K562 (cell line): ENCODE data around the gene PRKCSH. TPM values are rescaled to one million over a fixed set of nuclear protein-coding genes. Genes with fewer than 3 reads are reported as not detected.

Source experiments
- ATAC-seq: fragments of 200-7000 bp; cut with Tn5 transposase; 3 replicates; pipeline ENCODE4 v1.9.1; 2020; ENCODE audit warnings: moderate library complexity
- BruUV-seq: library from RNA; stranded (reverse); fragments of 400-500 nt; replicated peaks from 2 replicates; lab custom pipeline; 2021; lab: Mats Ljungman, UMichigan
- CTCF ChIA-PET: fragments of 300-600 bp; formaldehyde crosslinking; extraction: SDS; loops from one replicate; lab custom pipeline; 2021; ENCODE audit warnings: low intra/inter-chr PET ratio; lab: Yijun Ruan, JAX
- POLR2A ChIA-PET: fragments of 300-600, 350-650 bp; sonication (Branson Sonifier 250); formaldehyde crosslinking; extraction: SDS; loops from one replicate; lab custom pipeline; 2021; ENCODE audit warnings: antibody characterized with exemption, inconsistent platforms; lab: Yijun Ruan, JAX
- DNase-seq, 4 experiments: peaks; one replicate each; pipeline versions ENCODE4 v3.0.0 to v3.0.0-alpha.2; 2011 to 2018; ENCODE audit warnings: low spot score in 3 of 4, mixed read lengths in 3 of 4; ENCODE audit errors: extremely low read depth in 1 of 4
- FAIRE-seq: peaks from 2 replicates; lab custom pipeline; 2011; peaks lifted over from hg19 to GRCh38; lab: Jason Lieb, UNC
- H2AFZ ChIP-seq: 2 replicates; pipeline ENCODE4 v1.6.0; 2011; ENCODE audit warnings: low read depth, low read length, control low read depth, inconsistent platforms
- H3K27ac ChIP-seq: fragments of 200-600 bp; 3 replicates; pipeline ENCODE4 v1.8.0; 2011; ENCODE audit warnings: low read depth, mild to moderate bottlenecking, control low read depth, inconsistent platforms, low read length, moderate library complexity, mixed read lengths; ENCODE audit errors: extremely low read depth
- H3K27me3 ChIP-seq, 2 experiments: fragments of 300-600 bp in 1 of 2; 2 replicates in 1 of 2; 3 replicates in 1 of 2; pipeline versions ENCODE4 v1.6.0 to v1.8.0; 2011; ENCODE audit warnings: inconsistent platforms in 2 of 2, low read length in 2 of 2, mild to moderate bottlenecking in 1 of 2, mixed read lengths in 1 of 2, moderate library complexity in 1 of 2; ENCODE audit not compliant: control insufficient read depth in 2 of 2, insufficient read depth in 2 of 2
- H3K36me3 ChIP-seq: fragments of 300-600 bp; 3 replicates; pipeline ENCODE4 v1.8.0; 2011; ENCODE audit warnings: mild to moderate bottlenecking, low read length, inconsistent platforms; ENCODE audit not compliant: control insufficient read depth, insufficient read depth
- H3K4me1 ChIP-seq, 2 experiments: fragments of 200-600 bp in 1 of 2; replicated peaks in 1 of 2; 2 replicates in 1 of 2; 3 replicates in 1 of 2; pipeline versions ENCODE4 v1.5.1 to v1.8.0; 2011; ENCODE audit warnings: inconsistent platforms in 2 of 2, low read length in 2 of 2, mild to moderate bottlenecking in 1 of 2, mixed read lengths in 1 of 2, moderate library complexity in 1 of 2; ENCODE audit not compliant: control insufficient read depth in 2 of 2, insufficient read depth in 2 of 2
- H3K4me2 ChIP-seq: 2 replicates; pipeline ENCODE4 v1.6.1; 2011; ENCODE audit warnings: low read length, control low read depth, inconsistent platforms, mixed read lengths; ENCODE audit not compliant: insufficient read depth
- H3K4me3 ChIP-seq: fragments of 200-600 bp; sonication (generic), shearing (Covaris generic); 2 replicates; pipeline ENCODE4 v1.5.1; 2016; ENCODE audit warnings: control low read depth, inconsistent platforms
- H3K79me2 ChIP-seq: fragments of 200-600 bp; 3 replicates; pipeline ENCODE4 v1.8.0; 2011; ENCODE audit warnings: low read length, inconsistent platforms; ENCODE audit not compliant: control insufficient read depth, insufficient read depth
- H3K9ac ChIP-seq, 2 experiments: 2 replicates each; pipeline versions ENCODE4 v1.6.0 to v1.6.1; 2011; ENCODE audit warnings: low read depth in 2 of 2, low read length in 2 of 2, control low read depth in 1 of 2, inconsistent platforms in 1 of 2, mild to moderate bottlenecking in 1 of 2, mixed read lengths in 1 of 2; ENCODE audit not compliant: insufficient read depth in 1 of 2
- H3K9me1 ChIP-seq: one replicate; pipeline ENCODE4 v1.6.0; 2011; ENCODE audit warnings: inconsistent platforms, mild to moderate bottlenecking, low read length, moderate library complexity; ENCODE audit not compliant: control insufficient read depth, insufficient read depth
- H3K9me3 ChIP-seq: replicated peaks from 2 replicates; pipeline ENCODE4 v1.5.1; 2011; ENCODE audit warnings: low read depth, low read length, inconsistent platforms; ENCODE audit not compliant: control insufficient read depth, insufficient read depth
- H4K20me1 ChIP-seq: replicated peaks from 2 replicates; pipeline ENCODE4 v1.6.1; 2011; ENCODE audit warnings: low read length, inconsistent platforms, mixed read lengths; ENCODE audit not compliant: control insufficient read depth, insufficient read depth
- HMGN3 ChIP-seq: IDR thresholded peaks from 2 replicates; pipeline ENCODE4 v1.6.1; 2011; ENCODE audit warnings: borderline replicate concordance, low read depth, mild to moderate bottlenecking, mixed read lengths, low read length; ENCODE audit not compliant: insufficient read length; ENCODE audit errors: extremely low read depth
- PKNOX1 ChIP-seq: fragments of 450-650 bp; IDR thresholded peaks from 2 replicates; pipeline ENCODE4 v1.6.1; 2016
- PRDM10 ChIP-seq: fragments of 450-650 bp; IDR thresholded peaks from 2 replicates; pipeline ENCODE4 v1.6.1; 2018; ENCODE audit not compliant: partially characterized antibody
- ZC3H4 ChIP-seq: sonication (generic); formaldehyde crosslinking; IDR thresholded peaks from 2 replicates; pipeline ENCODE4 v1.9.0; 2021; ENCODE audit warnings: missing genetic modification reagents, borderline replicate concordance
- WGBS: fragments of 100-300 bp; shearing (Covaris generic); methylation state at CpG from one replicate; pipeline ENCODE4 v1.1.6; 2016; ENCODE audit warnings: low coverage, mixed read lengths; ENCODE audit not compliant: insufficient coverage; ENCODE audit errors: missing lambda C conversion rate; 5-methylcytosine and 5-hydroxymethylcytosine counted together
- in situ Hi-C: fragments of 300-500 bp; cut with MboI; formaldehyde crosslinking; loops from 4 replicates; pipeline ENCODE4 v1.15.0; 2018; ENCODE audit warnings: inconsistent platforms, mixed read lengths
- intact Hi-C: fragments of 100-400 bp; cut with micrococcal nuclease; formaldehyde crosslinking; loops from 2 replicates; pipeline ENCODE4 v1.14.2; 2022
- polyA plus RNA-seq, 8 experiments: library from polyadenylated mRNA; depleted of rRNA in 4 of 8; stranded (reverse) in 5 of 8; unstranded in 3 of 8; fragments of >200 nt; fragmentation: Nextera tagmentation in 2 of 8; fragmentation: Illumina TruSeq in 1 of 8; extraction: Ambion mirVana in 2 of 8; extraction: Trizol in 1 of 8; gene quantifications; 2 replicates each; pipeline versions ENCODE4 v1.2.1 to v1.2.3, GENCODE V29; 2011 to 2014; ENCODE audit warnings: inconsistent platforms in 1 of 8, missing spikeins in 1 of 8
- total RNA-seq, 7 experiments: library from RNA; depleted of rRNA in 6 of 7; stranded (reverse); fragments of >200 nt in 6 of 7; fragmentation: Illumina TruSeq in 2 of 7; extraction: Trizol in 2 of 7; gene quantifications; 2 replicates each; pipeline versions ENCODE4 v1.2.1 to v1.2.3, GENCODE V29; 2011 to 2021; ENCODE audit warnings: low replicate concordance in 1 of 7

PRKCSH gene
- total and polyA plus RNA-seq, 9 of the 15 experiments (the other 6 are each of a cell fraction or from before 2014, with no cell fraction given), result 2.3 to 297 (median 48.1) TPM

- peak overlapping the region in 1 of 2 experiments; percentile 71; a peak in 2 of 4 replicates for H3K9ac ChIP-seq
- H3K27me3 ChIP-seq, result peaks cover 0 to 1% of the 10 kb centered on the region in 2 experiments; a peak in 1 of 5 replicates
- no peaks in the 10 kb centered on the region; the same call in 1 of the 2 replicates for H3K9me3 ChIP-seq
- H3K9me1 ChIP-seq, result no peaks in the 10 kb centered on the region
- no peaks in the 10 kb centered on the region for H4K20me1 ChIP-seq
- intact Hi-C loops (no loop called here), in situ Hi-C loops (no loop called here)
- peaks cover 2 to 46% of the 10 kb centered on the region in 2 experiments; a peak in 3 of 5 replicates for H3K4me1 ChIP-seq
- no peaks in the 10 kb centered on the region for H3K36me3 ChIP-seq
- H3K27ac ChIP-seq, result no peak overlapping the region
- FAIRE-seq (peak; percentile 82), DNase-seq (peak; percentile 39 to 71 (median 69)), ATAC-seq (peak; percentile 89)
- peak overlapping the region; percentile 14; the same call in 1 of the 2 replicates for H3K4me3 ChIP-seq
- 70% methylated on average over 16 of the region's 28 CpGs for WGBS
- no TSS peak for BruUV-seq
- TF ChIP-seq PRDM10, result peak; percentile 7
- TF ChIP-seq HMGN3, result peak; percentile 51
- TF ChIP-seq ZC3H4 (CRISPR knock-in tag), result no peak
- TF ChIP-seq PKNOX1, result peak; percentile 40
- POLR2A ChIA-PET, result no interaction called here
- peak overlapping the region; percentile 78; the same call in 1 of the 2 replicates for H2AFZ ChIP-seq
- CTCF ChIA-PET, result no interaction called here
- H3K79me2 ChIP-seq, result no peaks in the 10 kb centered on the region
- peak overlapping the region; percentile 43 for H3K4me2 ChIP-seq
Observed at GRCh38 chr19:11425719-11426457, 9.5 kb upstream of the PRKCSH start.
